BJ (cell line): ENCODE measurements around the gene NMRK1. TPM values are rescaled to one million over a fixed set of nuclear protein-coding genes. Genes with fewer than 3 reads are reported as not detected.
A peak's percentile ranks its signal among the peaks of the same experiment; 100 is the strongest.

ENCODE experiments used
- CTCF ChIA-PET: fragments of 350-600 bp; formaldehyde crosslinking; extraction: SDS; loops from one replicate; lab custom pipeline; 2021; ENCODE audit warnings: antibody characterized with exemption, inconsistent platforms; lab: Yijun Ruan, JAX
- POLR2A ChIA-PET: fragments of 300-600 bp; sonication (Branson Sonifier 250); formaldehyde crosslinking; extraction: SDS; loops from one replicate; lab custom pipeline; 2021; ENCODE audit warnings: antibody characterized with exemption; lab: Charles Lee
- DNase-seq: peaks from one replicate; pipeline ENCODE4 v3.0.0-alpha.2; 2011; ENCODE audit warnings: low read depth
- H3K27me3 ChIP-seq: 2 replicates; pipeline ENCODE4 v1.6.0; 2011; ENCODE audit warnings: low read length; ENCODE audit not compliant: control insufficient read depth, insufficient read depth
- H3K36me3 ChIP-seq: 2 replicates; pipeline ENCODE4 v1.5.1; 2011; ENCODE audit warnings: low read length; ENCODE audit not compliant: control insufficient read depth, insufficient read depth
- H3K4me3 ChIP-seq: 2 replicates; pipeline ENCODE4 v1.5.1; 2011; ENCODE audit warnings: low read depth, mild to moderate bottlenecking, control low read depth, low read length
- polyA plus RNA-seq: library from polyadenylated mRNA; depleted of rRNA; stranded (reverse); fragments of >200 nt; gene quantifications from 2 replicates; pipeline ENCODE4 v1.2.3, GENCODE V29; 2011
- TF ChIP-seq, protein P1 (sequence below): IDR thresholded peaks from 2 replicates; pipeline ENCODE4 v1.5.1; 2011; ENCODE audit warnings: low read depth, mild to moderate bottlenecking, control low read depth, inconsistent platforms, low read length, moderate library complexity; ENCODE audit not compliant: insufficient read depth

NMRK1 gene
- polyA plus RNA-seq, 1 experiment = 13.2 TPM

- no peak overlapping the region for H3K4me3 ChIP-seq
- CTCF ChIA-PET = interaction anchor here (1.2 kb wide), 1 partner anchor 9 kb away, joined by 4 read pairs; no protein-coding TSS in a partner anchor
- POLR2A ChIA-PET = no interaction called here
- DNase-seq = peak; percentile 44
- TF ChIP-seq, protein P1, sequence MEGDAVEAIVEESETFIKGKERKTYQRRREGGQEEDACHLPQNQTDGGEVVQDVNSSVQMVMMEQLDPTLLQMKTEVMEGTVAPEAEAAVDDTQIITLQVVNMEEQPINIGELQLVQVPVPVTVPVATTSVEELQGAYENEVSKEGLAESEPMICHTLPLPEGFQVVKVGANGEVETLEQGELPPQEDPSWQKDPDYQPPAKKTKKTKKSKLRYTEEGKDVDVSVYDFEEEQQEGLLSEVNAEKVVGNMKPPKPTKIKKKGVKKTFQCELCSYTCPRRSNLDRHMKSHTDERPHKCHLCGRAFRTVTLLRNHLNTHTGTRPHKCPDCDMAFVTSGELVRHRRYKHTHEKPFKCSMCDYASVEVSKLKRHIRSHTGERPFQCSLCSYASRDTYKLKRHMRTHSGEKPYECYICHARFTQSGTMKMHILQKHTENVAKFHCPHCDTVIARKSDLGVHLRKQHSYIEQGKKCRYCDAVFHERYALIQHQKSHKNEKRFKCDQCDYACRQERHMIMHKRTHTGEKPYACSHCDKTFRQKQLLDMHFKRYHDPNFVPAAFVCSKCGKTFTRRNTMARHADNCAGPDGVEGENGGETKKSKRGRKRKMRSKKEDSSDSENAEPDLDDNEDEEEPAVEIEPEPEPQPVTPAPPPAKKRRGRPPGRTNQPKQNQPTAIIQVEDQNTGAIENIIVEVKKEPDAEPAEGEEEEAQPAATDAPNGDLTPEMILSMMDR = no peak
- no peaks in the 10 kb centered on the region for H3K36me3 ChIP-seq
- H3K27me3 ChIP-seq = no peaks in the 10 kb centered on the region
These were observed 33.5 kb downstream of the NMRK1 start for GRCh38 chr9:75054368-75055001.

DNA sequence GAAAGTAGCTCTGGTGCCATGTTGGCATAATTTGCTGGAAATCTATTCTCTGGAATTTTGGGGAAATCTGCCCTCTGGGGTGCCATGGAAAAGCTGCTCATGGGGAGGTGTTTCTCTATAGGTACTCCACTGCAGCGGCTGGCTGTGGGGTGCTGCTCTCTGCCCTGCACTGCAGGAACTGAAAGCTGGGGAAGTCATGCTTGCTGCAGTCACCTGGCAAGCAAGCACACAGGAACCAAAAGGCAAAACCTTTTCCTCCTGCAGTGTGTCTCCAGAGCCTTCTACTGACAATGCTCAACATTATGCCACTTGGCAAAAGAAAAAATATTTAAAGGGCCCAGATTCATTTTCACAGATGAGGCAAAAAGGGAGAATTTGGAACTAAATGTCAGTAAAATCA lies 34.1 kb downstream of the NMRK1 start:
- TF ChIP-seq, protein P1 = no peak
- Histone ChIP-seq H3K27me3 (no peaks in the 10 kb centered on the region), H3K36me3 (no peaks in the 10 kb centered on the region), H3K4me3 (no peak overlapping the region)
- ChIA-PET POLR2A (no interaction called here), CTCF (interaction anchor here (1.2 kb wide), 1 partner anchor 10 kb away, joined by 4 read pairs; no protein-coding TSS in a partner anchor)
- no peak for DNase-seq

DNA sequence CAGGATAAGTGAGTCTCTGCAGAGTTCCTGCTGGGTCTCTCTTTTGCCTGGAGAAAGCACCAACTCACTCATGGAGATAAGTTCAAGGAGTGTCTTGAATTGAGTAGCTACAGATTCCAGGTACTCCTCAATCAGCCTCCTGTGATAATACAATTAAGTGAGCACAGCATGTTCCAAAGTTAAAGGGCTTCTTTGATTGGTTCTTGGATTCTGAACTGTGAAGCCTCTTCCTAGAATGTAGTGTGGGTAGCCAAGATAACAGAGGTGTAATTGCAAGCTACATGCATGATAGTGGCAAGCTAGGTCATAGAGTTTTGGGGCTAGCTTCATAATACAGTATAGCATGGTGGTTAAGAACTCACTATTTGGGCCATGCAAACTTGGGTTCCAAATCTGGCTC lies 36.7 kb downstream of the NMRK1 start:
- H3K27me3 ChIP-seq = no peaks in the 10 kb centered on the region
- ChIA-PET CTCF (interaction anchor here (1.1 kb wide), 1 partner anchor 14 kb away, joined by 3 read pairs; no protein-coding TSS in a partner anchor), POLR2A (no interaction called here)
- no peak overlapping the region for H3K4me3 ChIP-seq
- no peaks in the 10 kb centered on the region for H3K36me3 ChIP-seq
- no peak for DNase-seq
- TF ChIP-seq, protein P1 = no peak

DNA sequence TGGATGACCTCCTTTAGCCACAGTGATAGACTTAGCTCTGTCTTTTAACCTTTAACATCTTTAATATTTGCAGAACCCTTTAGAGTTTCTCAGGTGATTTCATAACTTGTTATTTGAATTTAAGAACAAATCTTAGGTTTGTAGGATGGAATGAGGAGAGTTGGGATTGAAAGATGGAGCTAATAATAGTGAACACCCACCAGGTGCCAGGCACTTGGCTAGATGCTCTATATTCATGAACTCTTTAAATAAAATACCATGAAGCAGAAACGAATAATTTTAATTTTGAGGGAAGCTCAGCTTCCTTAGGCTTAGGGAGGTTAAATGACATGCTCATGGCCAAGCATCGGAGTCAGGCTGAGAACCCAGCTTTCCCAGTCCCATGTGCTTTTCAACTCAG lies 40.4 kb downstream of the NMRK1 start:
- no peak overlapping the region for H3K4me3 ChIP-seq
- DNase-seq = no peak
- TF ChIP-seq, protein P1 = no peak
- H3K27me3 ChIP-seq = no peaks in the 10 kb centered on the region
- H3K36me3 ChIP-seq = no peaks in the 10 kb centered on the region
- ChIA-PET CTCF (interaction anchor here (1.1 kb wide), 1 partner anchor 40 kb away, joined by 3 read pairs; no protein-coding TSS in a partner anchor), POLR2A (no interaction called here)

GRCh38 chr9:75046725-75047345 lies 41.1 kb downstream of the NMRK1 start:
- ChIA-PET POLR2A (interaction anchor here (0.7 kb wide), 1 partner anchor 19 kb away, joined by 3 read pairs; the partner anchor contains the start of gene CARNMT1), CTCF (interaction anchor here (1.1 kb wide), 1 partner anchor 41 kb away, joined by 3 read pairs; no protein-coding TSS in a partner anchor)
- TF ChIP-seq, protein P1 = no peak
- no peak for DNase-seq
- Histone ChIP-seq H3K27me3 (no peaks in the 10 kb centered on the region), H3K36me3 (no peaks in the 10 kb centered on the region), H3K4me3 (no peak overlapping the region)
